AG10803 (cell line): ENCODE results near the gene JPH2.

Experiments
- DNase-seq: peaks from one replicate; pipeline ENCODE4 v3.0.0; 2010; ENCODE audit warnings: low read depth
- H3K4me3 ChIP-seq: 2 replicates; pipeline ENCODE4 v1.5.1; 2011; ENCODE audit warnings: mild to moderate bottlenecking, low read length, control low read depth
- CTCF ChIP-seq: conservative IDR thresholded peaks from 2 replicates; pipeline ENCODE4 v1.5.1; 2011; ENCODE audit warnings: mild to moderate bottlenecking, low read length, control low read depth, inconsistent platforms

JPH2 gene

DNA sequence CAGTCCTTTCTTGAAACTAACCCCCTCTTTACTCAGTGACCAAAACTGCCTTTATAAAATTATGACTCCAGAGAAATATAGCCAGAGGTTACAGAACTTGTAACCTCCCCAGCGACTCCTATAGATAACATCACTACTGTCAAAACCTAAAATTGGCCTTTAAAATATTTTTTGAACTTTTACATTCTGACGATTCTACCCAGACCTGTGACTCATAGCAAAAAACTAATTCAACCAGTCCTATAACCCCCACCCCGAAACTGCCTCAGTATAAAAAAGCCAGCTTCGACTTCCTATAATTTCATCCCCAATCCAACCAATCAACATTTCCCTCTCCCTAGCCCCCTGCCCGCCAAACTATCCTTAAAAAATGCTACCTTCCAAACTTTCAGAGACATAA is 13.9 kb downstream of the JPH2 start:
- DNase-seq = no peak
- no peak for TF ChIP-seq CTCF
- no peak overlapping the region for H3K4me3 ChIP-seq

DNA sequence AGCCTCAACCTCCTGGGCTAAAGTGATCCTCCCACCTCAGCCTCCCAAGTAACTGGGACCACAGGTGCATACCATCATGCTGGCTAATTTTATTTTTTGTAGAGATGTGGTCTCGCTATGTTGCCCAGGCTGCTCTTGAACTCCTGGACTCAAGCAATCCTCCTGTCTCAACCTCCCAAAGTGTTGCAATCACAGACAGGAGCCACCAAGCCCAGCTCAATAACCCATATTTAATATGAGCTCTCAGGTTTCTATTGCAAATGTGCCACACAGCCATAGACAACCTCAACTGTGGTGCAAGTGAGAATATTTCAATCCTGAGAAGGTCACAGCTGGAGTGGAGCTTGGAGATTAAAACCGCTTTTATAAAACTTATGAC is 14.4 kb downstream of the JPH2 start:
- TF ChIP-seq CTCF = no peak

GRCh38 chr20:44171775-44172571 is 15.0 kb downstream of the JPH2 start:
- no peak for DNase-seq
- H3K4me3 ChIP-seq = no peak overlapping the region
- no peak for TF ChIP-seq CTCF

More for the DNA sequence above, 14.4 kb downstream of the JPH2 start:
- no peak for DNase-seq
- H3K4me3 ChIP-seq = no peak overlapping the region

DNA sequence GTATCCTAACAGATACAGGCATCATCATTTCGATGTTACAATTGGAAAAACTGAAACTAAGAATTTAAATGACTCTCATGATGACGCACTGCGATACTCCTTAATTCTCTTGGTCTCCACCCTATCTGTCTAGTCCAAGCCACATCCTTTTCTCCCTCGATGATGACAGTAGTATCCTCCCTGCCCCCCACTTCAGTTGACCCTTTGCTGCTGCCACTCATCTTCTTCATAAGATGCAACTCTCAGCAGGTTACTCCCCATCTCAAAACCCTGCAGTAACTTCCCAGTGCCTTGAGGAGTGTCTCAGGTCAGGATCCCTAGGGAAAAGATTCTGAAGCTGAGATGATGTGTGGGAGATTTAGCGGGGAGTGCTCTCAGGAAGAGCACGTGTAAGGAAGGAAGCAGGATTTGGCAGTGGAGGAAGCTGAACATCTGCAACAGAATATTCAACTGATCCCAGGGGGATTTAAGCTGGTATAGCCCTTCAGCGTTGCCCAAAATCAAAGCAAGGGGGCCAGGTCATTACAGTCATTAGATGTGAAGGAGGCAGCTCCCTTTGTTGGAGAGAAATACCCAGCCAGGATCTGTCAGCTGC is 16.1 kb downstream of the JPH2 start:
- H3K4me3 ChIP-seq = no peak overlapping the region
- DNase-seq = peak; percentile 43

GRCh38 chr20:44167736-44168135 is 19.3 kb downstream of the JPH2 start:
- no peak for DNase-seq
- TF ChIP-seq CTCF = no peak
- no peak overlapping the region for H3K4me3 ChIP-seq

More for the DNA sequence above, 16.1 kb downstream of the JPH2 start:
- no peak for TF ChIP-seq CTCF

- peak overlapping the region; percentile 40 for H3K4me3 ChIP-seq
- 0 out of 2 replicates have a peak, but pooled peaks have one; percentile 5 for TF ChIP-seq CTCF
- peak; percentile 93 for DNase-seq
Measured at GRCh38 chr20:44166477-44166876, 20.5 kb downstream of the JPH2 start.

DNA sequence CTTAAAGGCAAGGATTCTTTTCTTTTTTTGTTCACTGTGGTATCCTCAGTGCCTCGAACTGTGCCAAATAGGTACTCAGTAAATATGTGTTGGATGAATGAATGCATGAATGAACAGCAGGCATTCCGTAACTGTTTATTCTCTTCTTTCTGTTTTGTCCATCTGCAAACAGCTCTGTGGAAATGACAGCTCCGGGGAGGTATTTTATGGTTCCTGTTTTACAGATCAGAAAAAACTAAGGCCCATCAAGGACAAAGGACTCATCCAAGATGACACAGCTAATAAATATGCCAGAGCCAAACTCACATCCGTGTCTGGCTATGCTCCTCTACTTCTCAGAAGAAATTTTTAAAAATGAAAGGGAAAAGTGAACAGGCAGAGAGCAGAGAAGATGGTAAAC is 21.0 kb downstream of the JPH2 start:
- DNase-seq = peak; percentile 85
- H3K4me3 ChIP-seq = peak overlapping the region; percentile 40
- TF ChIP-seq CTCF = no peak
